Measurements from ENCODE around the gene RPS27. TPM values are rescaled to one million over a fixed set of nuclear protein-coding genes. Genes with fewer than 3 reads are reported as not detected.

The RPS27 gene
- total and polyA plus RNA-seq, 10 of the 15 experiments (the other 5 are each of a cell fraction or from before 2014, with no cell fraction given): 2,708 to 14,234 (median 8,874) TPM

Small RNA genes lying within 50 kb of the gene (microRNA-seq; reads per million reads assigned to microRNA genes)
- 1.3 reads per million for gene MIR6737

Small RNA genes lying within 50 kb of the gene (small RNA-seq; reads per million reads assigned to genes)
- gene MIR6737 (0.31 reads per million), gene RNU6-179P (not detected)

Other genes starting within 250 kb of the RPS27 start
Only the 7 nearest of the 12 such genes appear.
- 6.9 and 7.2 TPM in 2 replicates for gene GATAD2B, start 67.8 kb upstream of the RPS27 start, total RNA-seq (2014; rRNA removed)
- gene GATAD2B, start 67.8 kb upstream of the RPS27 start, total RNA-seq (2014; rRNA removed; fragmentation: Illumina TruSeq; extraction: Trizol): 8.3 and 8.8 TPM in 2 replicates
- 63.1 and 64.6 TPM in 2 replicates for gene GATAD2B, start 67.8 kb upstream of the RPS27 start, total RNA-seq (2021)
- 7.3 and 10.8 TPM in 2 replicates for gene GATAD2B, start 67.8 kb upstream of the RPS27 start, polyA plus RNA-seq (2011; rRNA removed)
- gene GATAD2B, start 67.8 kb upstream of the RPS27 start, polyA plus RNA-seq (2014; fragmentation: Illumina TruSeq; extraction: Trizol): 17.6 and 21.2 TPM in 2 replicates
- 1 to 10 TPM; 2.4 to 8.7 TPM for gene GATAD2B, start 67.8 kb upstream of the RPS27 start, polyA plus RNA-seq (2014; fragmentation: Nextera tagmentation; extraction: Ambion mirVana)
- 10.1 and 11.3 TPM in 2 replicates for gene GATAD2B, start 67.8 kb upstream of the RPS27 start, polyA plus RNA-seq (2014; rRNA removed)
- 1 to 10 TPM; 6.4 to 6.6 TPM for gene GATAD2B, start 67.8 kb upstream of the RPS27 start, polyA plus RNA-seq (2016; fragmentation: Nextera tagmentation; extraction: Ambion mirVana)
- gene DENND4B, start 44.0 kb upstream of the RPS27 start, total RNA-seq (2014; rRNA removed): 18.2 and 22.2 TPM in 2 replicates
- gene DENND4B, start 44.0 kb upstream of the RPS27 start, total RNA-seq (2014; rRNA removed; fragmentation: Illumina TruSeq; extraction: Trizol): 13.1 and 13.7 TPM in 2 replicates
- gene DENND4B, start 44.0 kb upstream of the RPS27 start, total RNA-seq (2021): 57.5 and 74.8 TPM in 2 replicates
- gene DENND4B, start 44.0 kb upstream of the RPS27 start, polyA plus RNA-seq (2011; rRNA removed): 15.7 and 26.6 TPM in 2 replicates
- gene DENND4B, start 44.0 kb upstream of the RPS27 start, polyA plus RNA-seq (2014; fragmentation: Illumina TruSeq; extraction: Trizol): 23.5 and 31.0 TPM in 2 replicates
- gene DENND4B, start 44.0 kb upstream of the RPS27 start, polyA plus RNA-seq (2014; fragmentation: Nextera tagmentation; extraction: Ambion mirVana): 10 to 100 TPM; 12.0 to 13.4 TPM
- gene DENND4B, start 44.0 kb upstream of the RPS27 start, polyA plus RNA-seq (2014; rRNA removed): 55.1 and 73.9 TPM in 2 replicates
- gene DENND4B, start 44.0 kb upstream of the RPS27 start, polyA plus RNA-seq (2016; fragmentation: Nextera tagmentation; extraction: Ambion mirVana): 10 to 100 TPM; 20.8 to 23.3 TPM
- 15.5 and 15.7 TPM in 2 replicates for gene CRTC2, start 32.1 kb upstream of the RPS27 start, total RNA-seq (2014; rRNA removed)
- gene CRTC2, start 32.1 kb upstream of the RPS27 start, total RNA-seq (2014; rRNA removed; fragmentation: Illumina TruSeq; extraction: Trizol): 13.7 and 13.8 TPM in 2 replicates
- gene CRTC2, start 32.1 kb upstream of the RPS27 start, total RNA-seq (2021): 54.6 and 59.7 TPM in 2 replicates
- 12.8 and 35.6 TPM in 2 replicates for gene CRTC2, start 32.1 kb upstream of the RPS27 start, polyA plus RNA-seq (2011; rRNA removed)
- gene CRTC2, start 32.1 kb upstream of the RPS27 start, polyA plus RNA-seq (2014; fragmentation: Illumina TruSeq; extraction: Trizol): 21.6 and 49.4 TPM in 2 replicates
- 1 to 10 TPM; 5.1 to 8.4 TPM for gene CRTC2, start 32.1 kb upstream of the RPS27 start, polyA plus RNA-seq (2014; fragmentation: Nextera tagmentation; extraction: Ambion mirVana)
- gene CRTC2, start 32.1 kb upstream of the RPS27 start, polyA plus RNA-seq (2014; rRNA removed): 56.5 and 57.9 TPM in 2 replicates
- 10 to 100 TPM; 29.9 to 40.1 TPM for gene CRTC2, start 32.1 kb upstream of the RPS27 start, polyA plus RNA-seq (2016; fragmentation: Nextera tagmentation; extraction: Ambion mirVana)
- gene SLC39A1, start 27.2 kb upstream of the RPS27 start, total RNA-seq (2014; rRNA removed): 78.0 and 79.1 TPM in 2 replicates
- gene SLC39A1, start 27.2 kb upstream of the RPS27 start, total RNA-seq (2014; rRNA removed; fragmentation: Illumina TruSeq; extraction: Trizol): 48.7 and 51.2 TPM in 2 replicates
- 67.7 and 68.3 TPM in 2 replicates for gene SLC39A1, start 27.2 kb upstream of the RPS27 start, total RNA-seq (2021)
- 61.1 and 79.6 TPM in 2 replicates for gene SLC39A1, start 27.2 kb upstream of the RPS27 start, polyA plus RNA-seq (2011; rRNA removed)
- gene SLC39A1, start 27.2 kb upstream of the RPS27 start, polyA plus RNA-seq (2014; fragmentation: Illumina TruSeq; extraction: Trizol): 58.5 and 64.0 TPM in 2 replicates
- 10 to 100 TPM in 1 of 2 experiments, 1 to 10 TPM in 1; 8.8 to 20.6 TPM for gene SLC39A1, start 27.2 kb upstream of the RPS27 start, polyA plus RNA-seq (2014; fragmentation: Nextera tagmentation; extraction: Ambion mirVana)
- gene SLC39A1, start 27.2 kb upstream of the RPS27 start, polyA plus RNA-seq (2014; rRNA removed): 77.0 and 77.2 TPM in 2 replicates
- gene SLC39A1, start 27.2 kb upstream of the RPS27 start, polyA plus RNA-seq (2016; fragmentation: Nextera tagmentation; extraction: Ambion mirVana): 10 to 100 TPM; 88.9 to 98.6 TPM
- 14.0 and 15.6 TPM in 2 replicates for gene CREB3L4, start 22.9 kb upstream of the RPS27 start, total RNA-seq (2014; rRNA removed)
- gene CREB3L4, start 22.9 kb upstream of the RPS27 start, total RNA-seq (2014; rRNA removed; fragmentation: Illumina TruSeq; extraction: Trizol): 11.6 and 12.2 TPM in 2 replicates
- 10.9 and 11.3 TPM in 2 replicates for gene CREB3L4, start 22.9 kb upstream of the RPS27 start, total RNA-seq (2021)
- 9.7 and 11.9 TPM in 2 replicates for gene CREB3L4, start 22.9 kb upstream of the RPS27 start, polyA plus RNA-seq (2011; rRNA removed)
- gene CREB3L4, start 22.9 kb upstream of the RPS27 start, polyA plus RNA-seq (2014; fragmentation: Illumina TruSeq; extraction: Trizol): 10.0 and 12.5 TPM in 2 replicates
- gene CREB3L4, start 22.9 kb upstream of the RPS27 start, polyA plus RNA-seq (2014; fragmentation: Nextera tagmentation; extraction: Ambion mirVana): 10 to 100 TPM in 1 of 2 experiments, 1 to 10 TPM in 1; 9.7 to 12.9 TPM
- 13.1 and 13.4 TPM in 2 replicates for gene CREB3L4, start 22.9 kb upstream of the RPS27 start, polyA plus RNA-seq (2014; rRNA removed)
- gene CREB3L4, start 22.9 kb upstream of the RPS27 start, polyA plus RNA-seq (2016; fragmentation: Nextera tagmentation; extraction: Ambion mirVana): 10 to 100 TPM; 11.2 to 11.9 TPM
- gene JTB, start 13.1 kb upstream of the RPS27 start, total RNA-seq (2014; rRNA removed): 265 and 276 TPM in 2 replicates
- gene JTB, start 13.1 kb upstream of the RPS27 start, total RNA-seq (2014; rRNA removed; fragmentation: Illumina TruSeq; extraction: Trizol): 95.3 and 103 TPM in 2 replicates
- gene JTB, start 13.1 kb upstream of the RPS27 start, total RNA-seq (2021): 173 and 174 TPM in 2 replicates
- gene JTB, start 13.1 kb upstream of the RPS27 start, polyA plus RNA-seq (2011; rRNA removed): 136 and 144 TPM in 2 replicates
- 57.8 and 85.9 TPM in 2 replicates for gene JTB, start 13.1 kb upstream of the RPS27 start, polyA plus RNA-seq (2014; fragmentation: Illumina TruSeq; extraction: Trizol)
- gene JTB, start 13.1 kb upstream of the RPS27 start, polyA plus RNA-seq (2014; fragmentation: Nextera tagmentation; extraction: Ambion mirVana): 10 to 100 TPM; 25.0 to 67.7 TPM
- 247 and 255 TPM in 2 replicates for gene JTB, start 13.1 kb upstream of the RPS27 start, polyA plus RNA-seq (2014; rRNA removed)
- gene JTB, start 13.1 kb upstream of the RPS27 start, polyA plus RNA-seq (2016; fragmentation: Nextera tagmentation; extraction: Ambion mirVana): 100 to 1,000 TPM; 292 to 298 TPM
- gene RAB13, start 4.4 kb upstream of the RPS27 start, total RNA-seq (2014; rRNA removed): 4.6 and 5.9 TPM in 2 replicates
- 11.0 and 12.4 TPM in 2 replicates for gene RAB13, start 4.4 kb upstream of the RPS27 start, total RNA-seq (2014; rRNA removed; fragmentation: Illumina TruSeq; extraction: Trizol)
- 20.4 and 22.2 TPM in 2 replicates for gene RAB13, start 4.4 kb upstream of the RPS27 start, total RNA-seq (2021)
- gene RAB13, start 4.4 kb upstream of the RPS27 start, polyA plus RNA-seq (2011; rRNA removed): 0.75 and 0.86 TPM in 2 replicates
- gene RAB13, start 4.4 kb upstream of the RPS27 start, polyA plus RNA-seq (2014; fragmentation: Illumina TruSeq; extraction: Trizol): 30.7 and 34.1 TPM in 2 replicates
- gene RAB13, start 4.4 kb upstream of the RPS27 start, polyA plus RNA-seq (2014; fragmentation: Nextera tagmentation; extraction: Ambion mirVana): 10 to 100 TPM in 1 of 2 experiments, 1 to 10 TPM in 1; 7.9 to 17.2 TPM
- gene RAB13, start 4.4 kb upstream of the RPS27 start, polyA plus RNA-seq (2014; rRNA removed): 12.7 and 15.5 TPM in 2 replicates
- 10 to 100 TPM; 16.3 to 19.2 TPM for gene RAB13, start 4.4 kb upstream of the RPS27 start, polyA plus RNA-seq (2016; fragmentation: Nextera tagmentation; extraction: Ambion mirVana)